K562 (cell line): ENCODE data around the gene TNFAIP3. TPM values are rescaled to one million over a fixed set of nuclear protein-coding genes. Genes with fewer than 3 reads are reported as not detected.

Experiments used
- BCL6 ChIP-seq: fragments of 250-450 bp; sonication (Bioruptor Pico); IDR thresholded peaks from 2 replicates; pipeline ENCODE4 v1.4.0; 2020
- CTBP1 ChIP-seq: fragments of 450-650 bp; IDR thresholded peaks from 2 replicates; pipeline ENCODE4 v1.6.1; 2016; ENCODE audit warnings: borderline replicate concordance
- HINFP ChIP-seq: fragments of 450-650 bp; conservative IDR thresholded peaks from 2 replicates; pipeline ENCODE4 v1.6.1; 2016; ENCODE audit warnings: missing genetic modification characterization, low read depth, mild to moderate bottlenecking, control low read depth, missing compliant biosample characterization
- HLTF ChIP-seq: fragments of 450-650 bp; IDR thresholded peaks from 2 replicates; pipeline ENCODE4 v1.6.1; 2016
- HOMEZ ChIP-seq: fragments of 250-450 bp; sonication (Bioruptor Pico); IDR thresholded peaks from 2 replicates; pipeline ENCODE4 v1.4.0; 2020; ENCODE audit warnings: mild to moderate bottlenecking, moderate library complexity
- MAZ ChIP-seq, 2 experiments: fragments of 450-650 bp in 1 of 2; sonication (generic) in 1 of 2; formaldehyde crosslinking; IDR thresholded peaks in 1 of 2; conservative IDR thresholded peaks in 1 of 2; 2 replicates each; pipeline versions ENCODE4 v1.4.0 to v1.5.0; 2020; ENCODE audit warnings: mild to moderate bottlenecking in 1 of 2, missing genetic modification reagents in 1 of 2
- MCM2 ChIP-seq: fragments of 450-650 bp; IDR thresholded peaks from 2 replicates; pipeline ENCODE4 v1.6.1; 2017; ENCODE audit warnings: low read depth, mild to moderate bottlenecking
- MCM3 ChIP-seq: fragments of 450-650 bp; IDR thresholded peaks from 2 replicates; pipeline ENCODE4 v1.6.1; 2016
- MCM5 ChIP-seq: fragments of 450-650 bp; IDR thresholded peaks from 2 replicates; pipeline ENCODE4 v1.6.1; 2016; ENCODE audit warnings: low read depth
- MITF ChIP-seq: IDR thresholded peaks from 2 replicates; pipeline ENCODE4 v1.6.1; 2014; ENCODE audit warnings: antibody characterized with exemption
- NELFE ChIP-seq: IDR thresholded peaks from 2 replicates; pipeline ENCODE4 v1.6.1; 2011; ENCODE audit warnings: mild to moderate bottlenecking; ENCODE audit not compliant: insufficient read depth, insufficient read length
- OTX1 ChIP-seq: fragments of 450-650 bp; formaldehyde crosslinking; IDR thresholded peaks from 2 replicates; pipeline ENCODE4 v1.4.0; 2022; ENCODE audit warnings: mild to moderate bottlenecking
- POU5F1 ChIP-seq: fragments of 150-350 bp; IDR thresholded peaks from 2 replicates; pipeline ENCODE4 v1.6.1; 2014; ENCODE audit warnings: borderline replicate concordance, low read length, low read depth, mild to moderate bottlenecking; ENCODE audit not compliant: partially characterized antibody
- RUNX1 ChIP-seq: sonication (generic); IDR thresholded peaks from 2 replicates; pipeline ENCODE4 v1.6.1; 2016; ENCODE audit warnings: antibody characterized with exemption, low read depth
- STAG1 ChIP-seq: sonication (generic); formaldehyde crosslinking; IDR thresholded peaks from 2 replicates; pipeline ENCODE4 v1.5.0; 2020; ENCODE audit warnings: missing genetic modification reagents, borderline replicate concordance
- TEAD1 ChIP-seq, 2 experiments: fragments of 450-650 bp in 1 of 2; sonication (generic) in 1 of 2; formaldehyde crosslinking; IDR thresholded peaks; 2 replicates each; pipeline versions ENCODE4 v1.4.0 to v1.8.0; 2020 to 2022; ENCODE audit warnings: mild to moderate bottlenecking in 2 of 2, missing genetic modification reagents in 1 of 2
- ZNF280A ChIP-seq: fragments of 450-650 bp; IDR thresholded peaks from 2 replicates; pipeline ENCODE4 v1.6.1; 2018; ENCODE audit warnings: mild to moderate bottlenecking, low read depth; ENCODE audit not compliant: partially characterized antibody
- ZNF696 ChIP-seq: fragments of 250-450 bp; sonication (Bioruptor Pico); conservative IDR thresholded peaks from 2 replicates; pipeline ENCODE4 v1.4.0; 2020; ENCODE audit warnings: mild to moderate bottlenecking, moderate library complexity
- polyA plus RNA-seq, 8 experiments: library from polyadenylated mRNA; depleted of rRNA in 4 of 8; stranded (reverse) in 5 of 8; unstranded in 3 of 8; fragments of >200 nt; fragmentation: Nextera tagmentation in 2 of 8; fragmentation: Illumina TruSeq in 1 of 8; extraction: Ambion mirVana in 2 of 8; extraction: Trizol in 1 of 8; gene quantifications; 2 replicates each; pipeline versions ENCODE4 v1.2.1 to v1.2.3, GENCODE V29; 2011 to 2014; ENCODE audit warnings: inconsistent platforms in 1 of 8, missing spikeins in 1 of 8
- total RNA-seq, 7 experiments: library from RNA; depleted of rRNA in 6 of 7; stranded (reverse); fragments of >200 nt in 6 of 7; fragmentation: Illumina TruSeq in 2 of 7; extraction: Trizol in 2 of 7; gene quantifications; 2 replicates each; pipeline versions ENCODE4 v1.2.1 to v1.2.3, GENCODE V29; 2011 to 2021; ENCODE audit warnings: low replicate concordance in 1 of 7
- TF ChIP-seq, protein P1 (sequence below), 2 experiments: fragments of 450-650 bp; conservative IDR thresholded peaks; 2 replicates each; pipeline ENCODE4 v1.6.1; 2017; ENCODE audit warnings: mild to moderate bottlenecking in 2 of 2, moderate library complexity in 2 of 2

Gene TNFAIP3
- total and polyA plus RNA-seq, 9 of the 15 experiments (the other 6 are each of a cell fraction or from before 2014, with no cell fraction given), result 0.79 to 17.0 (median 6.4) TPM

DNA sequence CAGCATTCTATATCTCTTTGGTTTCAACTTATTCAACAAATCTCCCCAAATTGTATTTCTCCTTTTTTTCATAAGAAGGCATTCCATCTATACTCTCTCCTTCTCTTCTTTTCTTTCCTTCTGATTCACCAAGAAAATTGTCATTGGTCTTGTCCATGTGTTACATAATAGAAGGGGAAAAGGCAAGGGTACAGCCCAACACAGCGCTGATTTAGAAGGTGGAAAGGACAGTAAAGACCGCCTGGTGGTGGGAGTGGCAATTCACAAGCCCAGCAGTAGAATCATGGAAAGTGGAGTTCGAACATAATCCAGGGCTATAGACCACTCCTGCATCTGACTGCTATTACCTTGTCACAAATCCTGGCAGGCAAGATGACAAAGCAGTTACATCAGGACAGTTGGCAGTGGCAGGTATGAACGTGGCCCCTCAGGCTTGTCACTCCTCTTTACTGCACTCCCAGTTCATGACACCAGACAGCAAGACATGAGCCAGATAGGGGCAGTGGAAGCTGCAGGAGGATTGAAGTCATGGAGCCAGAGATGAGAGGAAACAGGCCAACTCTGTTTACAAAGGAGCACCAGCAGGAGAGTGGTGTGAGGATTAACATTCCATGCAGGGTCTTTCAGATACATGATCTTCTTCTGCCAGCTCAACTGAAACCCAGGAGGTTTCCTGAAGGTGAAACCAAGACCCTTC, 2.1 kb upstream of the TNFAIP3 start (continued):
- TF ChIP-seq TEAD1 (CRISPR knock-in tag; IDR thresholded peaks at IDR 0.05) (0 out of 4 replicates have a peak, but pooled peaks of 1 of the 2 experiments have one; percentile 44), HINFP (tag) (peak; percentile 69), MCM3 (no peak), POU5F1 (no peak), HOMEZ (CRISPR knock-in tag) (no peak), OTX1 (CRISPR knock-in tag) (no peak), MAZ (CRISPR knock-in tag; conservative IDR thresholded peaks at IDR 0.05 in 1 of 2, IDR thresholded peaks at IDR 0.05 in 1 of 2) (no peak; a peak in 1 of 4 replicates), MITF (no peak), ZNF280A (no peak), HLTF (no peak), MCM2 (no peak), ZNF696 (CRISPR knock-in tag) (no peak), CTBP1 (peak; percentile 69), STAG1 (CRISPR knock-in tag) (no peak), NELFE (no peak), MCM5 (no peak), RUNX1 (no peak), BCL6 (CRISPR knock-in tag) (no peak)
- TF ChIP-seq, protein P1, sequence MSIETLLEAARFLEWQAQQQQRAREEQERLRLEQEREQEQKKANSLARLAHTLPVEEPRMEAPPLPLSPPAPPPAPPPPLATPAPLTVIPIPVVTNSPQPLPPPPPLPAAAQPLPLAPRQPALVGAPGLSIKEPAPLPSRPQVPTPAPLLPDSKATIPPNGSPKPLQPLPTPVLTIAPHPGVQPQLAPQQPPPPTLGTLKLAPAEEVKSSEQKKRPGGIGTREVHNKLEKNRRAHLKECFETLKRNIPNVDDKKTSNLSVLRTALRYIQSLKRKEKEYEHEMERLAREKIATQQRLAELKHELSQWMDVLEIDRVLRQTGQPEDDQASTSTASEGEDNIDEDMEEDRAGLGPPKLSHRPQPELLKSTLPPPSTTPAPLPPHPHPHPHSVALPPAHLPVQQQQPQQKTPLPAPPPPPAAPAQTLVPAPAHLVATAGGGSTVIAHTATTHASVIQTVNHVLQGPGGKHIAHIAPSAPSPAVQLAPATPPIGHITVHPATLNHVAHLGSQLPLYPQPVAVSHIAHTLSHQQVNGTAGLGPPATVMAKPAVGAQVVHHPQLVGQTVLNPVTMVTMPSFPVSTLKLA (conservative IDR thresholded peaks at IDR 0.05), result peak; percentile 12 to 41; a peak in 1 of 4 replicates
